Mesendoderm (in vitro differentiated cells): ENCODE results near the gene LTK.
A peak's percentile ranks its signal among the peaks of the same experiment; 100 is the strongest.

Experiments
- DNase-seq: peaks from one replicate; pipeline ENCODE4 v3.0.0; 2013
- H2AK5ac ChIP-seq: 2 replicates; pipeline ENCODE4 v1.6.1; 2013; ENCODE audit warnings: low read length, inconsistent platforms
- H2BK120ac ChIP-seq: 2 replicates; pipeline ENCODE4 v1.6.1; 2013; ENCODE audit warnings: low read depth, mild to moderate bottlenecking, low read length, moderate library complexity, mixed read lengths
- H2BK15ac ChIP-seq: replicated peaks from 2 replicates; pipeline ENCODE4 v1.6.1; 2013; ENCODE audit warnings: low read depth, mild to moderate bottlenecking, moderate library complexity
- H2BK5ac ChIP-seq: 2 replicates; pipeline ENCODE4 v1.6.1; 2013; ENCODE audit warnings: low read length, inconsistent platforms
- H3K18ac ChIP-seq: 2 replicates; pipeline ENCODE4 v1.6.1; 2013; ENCODE audit warnings: mild to moderate bottlenecking, low read length, mixed read lengths
- H3K23ac ChIP-seq: one replicate; pipeline ENCODE4 v1.6.1; 2013; ENCODE audit warnings: low read length
- H3K27ac ChIP-seq: 2 replicates; pipeline ENCODE4 v1.5.1; 2013; ENCODE audit warnings: low read depth, mild to moderate bottlenecking, inconsistent platforms, low read length, moderate library complexity
- H3K27me3 ChIP-seq: 2 replicates; pipeline ENCODE4 v1.6.1; 2013; ENCODE audit warnings: low read length, control low read depth, mild to moderate bottlenecking, inconsistent platforms; ENCODE audit not compliant: insufficient read depth, poor library complexity
- H3K36me3 ChIP-seq: 2 replicates; pipeline ENCODE4 v1.6.1; 2013; ENCODE audit warnings: low read length, inconsistent platforms; ENCODE audit not compliant: control insufficient read depth, insufficient read depth
- H3K4ac ChIP-seq: one replicate; pipeline ENCODE4 v1.6.1; 2013; ENCODE audit warnings: low read depth, mild to moderate bottlenecking, low read length, moderate library complexity
- H3K4me1 ChIP-seq: 2 replicates; pipeline ENCODE4 v1.6.1; 2013; ENCODE audit warnings: low read depth, low read length, inconsistent platforms; ENCODE audit not compliant: control insufficient read depth
- H3K4me2 ChIP-seq: 2 replicates; pipeline ENCODE4 v1.6.1; 2013; ENCODE audit warnings: low read length
- H3K4me3 ChIP-seq: 2 replicates; pipeline ENCODE4 v1.5.1; 2013; ENCODE audit warnings: mild to moderate bottlenecking, low read length
- H3K56ac ChIP-seq: one replicate; pipeline ENCODE4 v1.6.1; 2013; ENCODE audit warnings: low read length
- H3K79me1 ChIP-seq: 2 replicates; pipeline ENCODE4 v1.6.1; 2013; ENCODE audit warnings: low read length, inconsistent platforms
- H3K79me2 ChIP-seq: 2 replicates; pipeline ENCODE4 v1.6.1; 2013; ENCODE audit warnings: mild to moderate bottlenecking, low read length; ENCODE audit not compliant: control insufficient read depth, insufficient read depth
- H3K9ac ChIP-seq: 2 replicates; pipeline ENCODE4 v1.6.1; 2013; ENCODE audit warnings: low read length, inconsistent platforms
- H4K5ac ChIP-seq: one replicate; pipeline ENCODE4 v1.6.1; 2013; ENCODE audit warnings: low read length
- H4K8ac ChIP-seq: one replicate; pipeline ENCODE4 v1.6.1; 2013; ENCODE audit warnings: low read depth, mild to moderate bottlenecking, control low read depth, low read length, moderate library complexity
- WGBS: extraction: QIAGEN DNeasy Blood & Tissue Kit; methylation state at CpG from one replicate; pipeline ENCODE4 v1.1.7; 2013; ENCODE audit warnings: low lambda C conversion rate, missing lambda C conversion rate; ENCODE audit not compliant: insufficient coverage; ENCODE audit errors: extremely low coverage; 5-methylcytosine and 5-hydroxymethylcytosine counted together

LTK gene

DNA sequence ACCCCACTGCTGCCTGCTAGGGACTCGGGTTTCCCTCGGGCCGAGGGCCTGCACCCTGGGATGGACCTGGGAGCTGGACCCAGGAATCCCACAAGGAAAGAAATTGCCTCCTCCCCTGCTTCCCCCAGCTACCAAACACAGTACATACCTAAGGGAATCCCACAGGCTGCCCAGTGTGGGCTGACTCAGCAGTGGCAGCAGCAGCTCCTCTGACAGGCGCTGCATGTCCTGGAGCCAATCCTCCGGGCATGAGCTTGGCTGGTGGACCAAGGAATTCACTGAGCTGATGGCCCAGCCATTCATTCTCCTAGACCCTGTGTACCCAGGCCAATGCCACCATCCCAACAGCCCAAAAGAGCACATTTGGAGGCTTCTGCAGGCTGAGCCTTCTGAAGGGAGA lies 9.5 kb upstream of the LTK start:
- H3K36me3 ChIP-seq = peaks cover 11% of the 10 kb centered on the region
- H3K4me3 ChIP-seq = no peak overlapping the region
- H3K56ac ChIP-seq = no peak overlapping the region
- no peak overlapping the region for H2BK5ac ChIP-seq
- no peak for DNase-seq
- no peaks in the 10 kb centered on the region for H3K79me2 ChIP-seq
- no peaks in the 10 kb centered on the region for H3K27me3 ChIP-seq
- no peak overlapping the region for H3K18ac ChIP-seq
- no peak overlapping the region for H4K5ac ChIP-seq
- no peak overlapping the region for H4K8ac ChIP-seq
- H3K4me2 ChIP-seq = no peak overlapping the region
- H3K4me1 ChIP-seq = no peaks in the 10 kb centered on the region
- no CpG with 5 or more reads among the region's 5 CpGs for WGBS
- no peak overlapping the region for H2BK120ac ChIP-seq
- H3K23ac ChIP-seq = no peak overlapping the region
- no peak overlapping the region for H3K4ac ChIP-seq
- no peak overlapping the region for H3K27ac ChIP-seq
- no peaks in the 10 kb centered on the region for H3K79me1 ChIP-seq
- no peak overlapping the region for H2AK5ac ChIP-seq
- H2BK15ac ChIP-seq = no peak overlapping the region
- H3K9ac ChIP-seq = no peak overlapping the region

DNA sequence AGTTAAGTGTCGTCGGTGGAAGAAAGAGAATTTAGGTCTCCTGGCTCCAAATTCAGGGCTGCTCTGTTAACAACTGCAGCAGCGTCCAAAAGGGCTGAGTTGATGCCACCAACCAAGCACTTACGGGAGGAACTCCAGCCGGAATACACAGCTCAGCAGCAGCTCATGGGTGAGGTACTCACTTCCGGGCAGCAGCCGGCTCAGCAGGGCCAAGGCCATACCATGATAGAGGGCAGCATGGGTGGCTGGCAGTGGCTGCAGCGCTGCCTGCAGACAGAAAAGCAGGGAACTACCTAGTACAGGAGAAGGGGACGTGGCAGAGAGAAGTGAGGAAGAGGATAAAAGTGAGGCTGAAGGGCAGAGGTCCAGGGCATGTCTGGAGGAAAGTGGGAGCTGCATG lies 8.0 kb upstream of the LTK start:
- H2AK5ac ChIP-seq = no peak overlapping the region
- no peak overlapping the region for H3K4ac ChIP-seq
- no peak overlapping the region for H3K27ac ChIP-seq
- H4K5ac ChIP-seq = no peak overlapping the region
- no peak overlapping the region for H3K4me2 ChIP-seq
- H3K36me3 ChIP-seq = peaks cover 1% of the 10 kb centered on the region
- H3K9ac ChIP-seq = no peak overlapping the region
- H3K56ac ChIP-seq = no peak overlapping the region
- H3K4me1 ChIP-seq = no peaks in the 10 kb centered on the region
- no peak overlapping the region for H3K23ac ChIP-seq
- H2BK120ac ChIP-seq = no peak overlapping the region
- H3K79me1 ChIP-seq = no peaks in the 10 kb centered on the region
- no peak overlapping the region for H2BK15ac ChIP-seq
- no CpG with 5 or more reads among the region's 9 CpGs for WGBS
- no peaks in the 10 kb centered on the region for H3K27me3 ChIP-seq
- H2BK5ac ChIP-seq = no peak overlapping the region
- no peak overlapping the region for H4K8ac ChIP-seq
- H3K4me3 ChIP-seq = no peak overlapping the region
- H3K79me2 ChIP-seq = no peaks in the 10 kb centered on the region
- no peak overlapping the region for H3K18ac ChIP-seq
- no peak for DNase-seq

DNA sequence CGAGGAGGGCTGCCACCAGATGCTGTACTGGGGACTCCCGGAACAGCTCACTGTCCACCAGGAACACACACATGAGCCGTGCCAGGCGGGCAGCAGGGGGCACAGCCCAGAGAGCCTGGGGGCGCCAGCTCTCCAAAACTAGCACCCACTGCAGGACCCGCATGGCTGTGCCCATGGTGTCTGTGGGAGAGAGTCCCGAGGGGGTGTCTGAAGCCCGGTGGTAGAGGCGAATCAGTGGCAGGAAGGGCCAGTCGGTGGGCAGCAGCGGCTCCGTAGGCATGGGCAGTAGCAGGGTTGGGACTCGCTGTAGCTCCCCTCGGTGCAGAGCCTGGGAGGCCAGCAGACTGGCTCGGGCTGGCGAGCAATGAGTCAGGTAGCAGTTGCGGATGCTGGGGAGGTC lies 7.0 kb upstream of the LTK start:
- Histone ChIP-seq H3K36me3 (no peaks in the 10 kb centered on the region), H3K23ac (no peak overlapping the region), H3K79me1 (no peaks in the 10 kb centered on the region), H3K9ac (no peak overlapping the region), H3K79me2 (no peaks in the 10 kb centered on the region), H3K4me3 (no peak overlapping the region), H4K5ac (no peak overlapping the region), H3K4me2 (no peak overlapping the region), H2AK5ac (no peak overlapping the region), H3K4ac (no peak overlapping the region), H3K18ac (no peak overlapping the region), H4K8ac (no peak overlapping the region), H3K27me3 (no peaks in the 10 kb centered on the region), H2BK5ac (no peak overlapping the region), H3K27ac (no peak overlapping the region), H2BK120ac (no peak overlapping the region), H3K56ac (no peak overlapping the region), H3K4me1 (no peaks in the 10 kb centered on the region), H2BK15ac (no peak overlapping the region)
- DNase-seq = no peak
- no CpG with 5 or more reads among the region's 17 CpGs for WGBS

DNA sequence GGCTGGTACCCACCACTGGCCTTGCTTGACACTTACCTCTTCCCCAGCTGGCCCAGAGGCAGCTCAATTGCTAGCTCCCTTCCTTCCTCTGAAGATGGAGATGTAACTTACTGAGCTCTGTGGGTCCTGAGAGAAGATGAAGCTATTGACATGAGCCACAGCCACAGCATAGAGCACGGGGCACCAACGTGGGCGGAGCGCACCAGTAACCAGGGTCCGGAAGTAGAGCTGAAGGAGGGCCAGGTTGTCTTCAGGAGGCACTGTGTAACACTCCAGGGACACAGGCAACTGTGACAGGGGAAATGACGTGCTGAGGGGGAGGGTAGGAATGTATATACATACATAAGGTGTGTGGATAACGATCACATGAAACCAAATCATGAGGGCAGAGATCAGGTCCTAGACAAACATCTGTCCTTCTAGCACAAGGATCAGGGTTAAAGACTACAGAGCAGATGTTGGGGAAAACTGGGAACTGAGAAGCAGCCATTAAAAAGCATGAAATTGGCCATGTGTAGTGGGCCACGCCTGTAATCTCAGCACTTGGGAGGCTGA lies 4.3 kb upstream of the LTK start:
- Histone ChIP-seq H2BK120ac (no peak overlapping the region), H3K27ac (no peak overlapping the region), H3K56ac (no peak overlapping the region), H3K4ac (no peak overlapping the region), H3K4me2 (no peak overlapping the region), H2BK15ac (no peak overlapping the region), H4K5ac (no peak overlapping the region), H3K4me1 (no peaks in the 10 kb centered on the region), H3K79me1 (no peaks in the 10 kb centered on the region), H3K18ac (no peak overlapping the region), H3K4me3 (no peak overlapping the region), H3K27me3 (peaks cover under 1% of the 10 kb centered on the region), H3K23ac (no peak overlapping the region), H3K36me3 (no peaks in the 10 kb centered on the region), H2AK5ac (no peak overlapping the region), H4K8ac (no peak overlapping the region), H3K9ac (no peak overlapping the region), H2BK5ac (no peak overlapping the region), H3K79me2 (no peaks in the 10 kb centered on the region)
- WGBS = no CpG with 5 or more reads among the region's 8 CpGs
- no peak for DNase-seq

DNA sequence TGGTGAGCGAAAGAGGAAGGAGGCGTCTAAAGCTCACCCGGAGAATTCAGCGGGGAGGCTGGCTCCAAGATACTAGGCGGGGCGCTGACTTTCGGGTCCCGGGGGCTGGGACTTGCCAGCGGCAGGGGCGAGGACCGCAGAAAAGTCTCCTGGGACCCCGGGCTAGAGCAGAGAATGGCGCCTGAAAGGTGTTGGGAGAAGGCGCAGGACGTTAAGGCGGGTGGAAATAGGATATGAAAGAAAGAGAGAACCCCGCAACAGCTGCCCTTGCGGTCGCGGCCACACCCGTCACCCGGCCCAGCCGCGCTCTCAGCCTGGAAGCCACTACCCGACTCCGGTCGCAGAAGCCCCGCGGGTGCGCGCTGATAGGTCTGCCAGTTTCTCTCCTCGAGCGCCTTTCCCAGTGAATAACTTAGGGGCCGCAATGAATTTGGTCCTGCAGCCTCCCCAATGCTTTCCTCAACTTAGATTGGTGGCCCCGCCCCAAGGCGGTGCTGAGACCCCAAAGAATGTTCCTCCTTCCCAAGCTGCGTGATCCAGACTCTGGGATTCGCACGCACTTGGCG lies 604 bp downstream of the LTK start:
- peak overlapping the region; percentile 3 for H3K4me3 ChIP-seq
- no peak overlapping the region for H2BK5ac ChIP-seq
- H3K27ac ChIP-seq = no peak overlapping the region
- H4K5ac ChIP-seq = no peak overlapping the region
- no peak overlapping the region for H3K23ac ChIP-seq
- peak overlapping the region; percentile 83 for H3K4me2 ChIP-seq
- no peak overlapping the region for H2BK15ac ChIP-seq
- peaks cover 26% of the 10 kb centered on the region for H3K27me3 ChIP-seq
- no peaks in the 10 kb centered on the region for H3K4me1 ChIP-seq
- peak; percentile 36 for DNase-seq
- peak overlapping the region; percentile 2 for H3K9ac ChIP-seq
- H4K8ac ChIP-seq = no peak overlapping the region
- H3K4ac ChIP-seq = no peak overlapping the region
- H2BK120ac ChIP-seq = no peak overlapping the region
- H3K56ac ChIP-seq = no peak overlapping the region
- no peaks in the 10 kb centered on the region for H3K36me3 ChIP-seq
- no peaks in the 10 kb centered on the region for H3K79me2 ChIP-seq
- H3K18ac ChIP-seq = no peak overlapping the region
- H2AK5ac ChIP-seq = no peak overlapping the region
- WGBS = no CpG with 5 or more reads among the region's 40 CpGs
- H3K79me1 ChIP-seq = no peaks in the 10 kb centered on the region

DNA sequence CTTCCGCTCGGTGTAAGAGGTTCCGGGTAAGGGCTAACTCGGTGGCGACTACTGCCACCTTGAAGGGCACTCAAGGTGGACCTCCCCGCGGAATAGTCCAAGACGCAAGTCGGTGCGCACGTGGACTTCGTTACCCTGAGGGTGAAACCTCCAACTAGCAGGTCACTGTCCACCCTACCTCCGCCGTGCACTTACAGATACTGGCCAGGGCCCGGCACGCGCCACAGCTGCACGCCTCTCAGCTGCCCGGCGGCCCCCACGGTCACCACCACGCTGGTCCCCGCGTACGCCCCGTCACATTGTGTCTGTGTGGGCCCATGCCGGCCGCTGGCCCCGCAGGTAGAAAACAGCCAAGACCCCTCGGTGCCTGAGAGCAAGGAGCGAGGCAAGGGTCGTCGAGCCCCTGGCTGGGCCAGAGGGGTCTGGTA lies 1.1 kb downstream of the LTK start:
- no CpG with 5 or more reads among the region's 33 CpGs for WGBS
- Histone ChIP-seq H3K4me3 (no peak overlapping the region), H3K4ac (no peak overlapping the region)

More for the DNA sequence above, 1.1 kb downstream of the LTK start:
- Histone ChIP-seq H2BK15ac (no peak overlapping the region), H3K79me2 (no peaks in the 10 kb centered on the region), H3K79me1 (no peaks in the 10 kb centered on the region), H2BK5ac (no peak overlapping the region), H3K9ac (no peak overlapping the region), H3K36me3 (no peaks in the 10 kb centered on the region), H3K27ac (no peak overlapping the region), H4K8ac (no peak overlapping the region), H3K56ac (peak overlapping the region; percentile 17), H4K5ac (no peak overlapping the region), H2BK120ac (no peak overlapping the region), H2AK5ac (no peak overlapping the region), H3K27me3 (peaks cover 26% of the 10 kb centered on the region), H3K18ac (no peak overlapping the region), H3K23ac (peak overlapping the region; percentile 29), H3K4me1 (no peaks in the 10 kb centered on the region), H3K4me2 (peak overlapping the region; percentile 83)
- no peak for DNase-seq
